ENCODE data around the gene AFG1L. TPM values are rescaled to one million over a fixed set of nuclear protein-coding genes. Genes with fewer than 3 reads are reported as not detected.

AFG1L gene
- total RNA-seq, 1 donor from 2014 or later: 2.6 TPM

DNA sequence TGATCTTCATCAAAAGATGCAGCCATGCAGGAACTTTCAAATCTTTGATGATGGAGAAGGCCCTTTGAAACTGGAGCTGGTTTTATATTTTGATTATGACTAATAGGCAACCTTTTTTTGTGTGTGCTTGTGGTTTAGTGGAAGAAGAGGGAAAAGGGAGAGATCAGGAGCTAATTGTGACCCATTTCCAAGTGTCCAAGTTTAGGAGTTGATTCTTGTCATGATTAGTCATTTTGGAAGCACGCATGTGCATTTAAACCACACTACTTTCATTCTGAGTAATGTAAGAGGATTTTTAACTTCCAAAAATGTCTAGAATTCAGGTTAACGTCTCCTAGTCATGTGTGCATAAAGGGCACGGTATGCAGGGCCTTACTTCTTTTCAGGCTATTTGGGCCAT lies 269.3 kb downstream of the AFG1L start:
- no peak for FAIRE-seq
- Histone ChIP-seq H3K27me3 (ENCODE audit: control insufficient read depth, insufficient read depth, low read length) (no peaks in the 10 kb centered on the region), H3K36me3 (ENCODE audit: control insufficient read depth, insufficient read depth, low read length) (peaks cover 16% of the 10 kb centered on the region), H3K4me3 (ENCODE audit: low read depth, low read length) (no peak overlapping the region)
- TF ChIP-seq, protein P1, sequence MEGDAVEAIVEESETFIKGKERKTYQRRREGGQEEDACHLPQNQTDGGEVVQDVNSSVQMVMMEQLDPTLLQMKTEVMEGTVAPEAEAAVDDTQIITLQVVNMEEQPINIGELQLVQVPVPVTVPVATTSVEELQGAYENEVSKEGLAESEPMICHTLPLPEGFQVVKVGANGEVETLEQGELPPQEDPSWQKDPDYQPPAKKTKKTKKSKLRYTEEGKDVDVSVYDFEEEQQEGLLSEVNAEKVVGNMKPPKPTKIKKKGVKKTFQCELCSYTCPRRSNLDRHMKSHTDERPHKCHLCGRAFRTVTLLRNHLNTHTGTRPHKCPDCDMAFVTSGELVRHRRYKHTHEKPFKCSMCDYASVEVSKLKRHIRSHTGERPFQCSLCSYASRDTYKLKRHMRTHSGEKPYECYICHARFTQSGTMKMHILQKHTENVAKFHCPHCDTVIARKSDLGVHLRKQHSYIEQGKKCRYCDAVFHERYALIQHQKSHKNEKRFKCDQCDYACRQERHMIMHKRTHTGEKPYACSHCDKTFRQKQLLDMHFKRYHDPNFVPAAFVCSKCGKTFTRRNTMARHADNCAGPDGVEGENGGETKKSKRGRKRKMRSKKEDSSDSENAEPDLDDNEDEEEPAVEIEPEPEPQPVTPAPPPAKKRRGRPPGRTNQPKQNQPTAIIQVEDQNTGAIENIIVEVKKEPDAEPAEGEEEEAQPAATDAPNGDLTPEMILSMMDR (IDR thresholded peaks at IDR 0.05; ENCODE audit: insufficient read depth, low read length, severe bottlenecking): no peak
- DNase-seq (ENCODE audit: low read depth): peak; percentile 95

DNA sequence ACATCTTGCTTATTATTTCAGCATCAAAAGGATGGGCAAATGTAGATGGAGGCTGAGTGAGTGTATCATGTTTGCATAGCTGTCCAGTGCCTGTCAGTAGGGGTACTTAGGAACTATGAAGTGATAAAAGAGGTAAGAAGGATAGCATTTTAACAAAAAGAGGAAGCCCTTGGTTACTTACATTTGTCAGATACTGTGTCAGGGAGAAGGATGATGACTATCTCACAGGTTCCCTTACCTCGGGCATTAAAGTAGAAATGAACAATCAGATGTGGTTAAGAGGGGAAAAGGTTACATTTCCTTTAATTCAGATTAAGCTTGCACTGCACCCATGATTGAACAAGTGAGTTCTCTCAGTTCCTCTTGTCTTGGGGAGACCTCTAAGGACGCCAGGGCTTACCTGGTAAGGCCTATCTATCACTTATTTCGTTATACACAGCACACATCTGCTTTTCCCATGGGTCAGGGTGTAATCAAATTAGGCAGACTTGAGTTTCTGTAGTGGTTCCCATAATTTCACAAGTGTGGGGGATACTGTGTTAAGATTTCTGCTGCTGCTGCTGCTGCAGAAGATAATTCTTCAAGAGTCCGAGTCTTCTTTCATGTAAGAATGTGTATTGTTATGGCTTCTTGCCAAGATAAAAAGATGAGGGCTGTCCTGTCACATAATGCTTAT lies 270.4 kb downstream of the AFG1L start:
- TF ChIP-seq, protein P1 (IDR thresholded peaks at IDR 0.05; ENCODE audit: insufficient read depth, low read length, severe bottlenecking): no peak
- peaks cover 19% of the 10 kb centered on the region for H3K36me3 ChIP-seq (ENCODE audit: control insufficient read depth, insufficient read depth, low read length)
- no peak overlapping the region for H3K4me3 ChIP-seq (ENCODE audit: low read depth, low read length)
- H3K27me3 ChIP-seq (ENCODE audit: control insufficient read depth, insufficient read depth, low read length): no peaks in the 10 kb centered on the region
- peak; percentile 65 for DNase-seq (ENCODE audit: low read depth)
- FAIRE-seq: no peak

DNA sequence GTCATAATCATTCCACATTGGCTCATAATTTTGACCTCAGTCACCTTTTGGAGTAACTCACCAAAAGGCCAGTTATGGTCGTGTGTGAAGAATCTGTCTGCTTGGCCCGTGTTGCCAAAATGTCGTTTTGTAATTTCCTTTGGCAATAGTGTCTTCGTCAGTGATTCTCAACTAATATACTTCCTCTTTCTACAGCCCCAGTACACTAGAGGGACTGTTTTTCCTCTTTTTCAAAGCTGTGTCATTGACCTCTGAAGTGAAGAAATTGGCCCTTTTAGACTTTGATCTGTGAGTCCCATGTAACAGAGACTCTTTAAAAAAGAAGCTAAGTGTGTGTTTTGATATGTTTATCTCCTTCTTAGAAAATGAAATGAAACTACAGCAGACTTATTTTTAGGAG lies 271.0 kb downstream of the AFG1L start:
- TF ChIP-seq, protein P1 (IDR thresholded peaks at IDR 0.05; ENCODE audit: insufficient read depth, low read length, severe bottlenecking): no peak
- Histone ChIP-seq H3K27me3 (ENCODE audit: control insufficient read depth, insufficient read depth, low read length) (no peaks in the 10 kb centered on the region), H3K4me3 (ENCODE audit: low read depth, low read length) (no peak overlapping the region), H3K36me3 (ENCODE audit: control insufficient read depth, insufficient read depth, low read length) (peaks cover 22% of the 10 kb centered on the region)
- DNase-seq (ENCODE audit: low read depth) (no peak), FAIRE-seq (no peak)

DNA sequence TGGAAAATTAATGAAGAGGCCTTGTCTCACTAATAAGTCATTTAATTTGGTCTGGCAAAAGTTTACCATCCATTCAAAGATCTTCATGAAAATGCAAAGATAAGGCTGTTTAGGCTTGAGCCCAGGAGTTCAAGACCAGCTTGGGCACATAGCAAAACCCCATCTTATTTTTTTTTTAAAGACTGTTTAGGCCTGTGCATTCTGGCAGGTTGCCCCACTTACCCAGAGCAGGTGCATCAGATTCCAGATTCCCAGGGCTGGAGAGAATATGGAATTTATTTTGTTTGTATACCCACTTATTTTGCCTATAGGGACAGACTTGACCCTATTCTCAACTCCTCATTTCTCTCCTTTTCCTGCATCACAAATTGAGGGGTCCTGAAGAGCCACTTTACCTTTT lies 271.6 kb downstream of the AFG1L start:
- H3K4me3 ChIP-seq (ENCODE audit: low read depth, low read length): no peak overlapping the region
- no peak for DNase-seq (ENCODE audit: low read depth)

DNA sequence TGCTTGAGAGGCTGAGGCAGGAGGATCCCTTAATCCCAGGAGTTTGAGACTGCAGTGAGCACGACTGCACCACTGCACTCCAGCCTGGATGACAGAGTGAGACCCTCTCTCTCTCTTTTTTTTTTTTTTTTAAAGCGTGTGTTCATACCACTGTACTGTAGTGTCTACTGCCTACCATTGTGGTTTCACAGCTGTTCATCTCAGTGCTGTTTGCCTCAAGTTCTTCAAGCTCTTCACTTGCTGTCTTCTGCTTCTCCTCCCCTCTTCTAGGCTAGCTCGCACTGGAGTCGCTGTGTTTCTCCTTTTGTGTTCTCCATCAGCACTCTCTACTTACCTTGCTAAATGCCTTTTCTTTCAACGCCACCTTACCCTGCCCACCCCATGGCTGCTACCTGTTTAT lies 273.2 kb downstream of the AFG1L start:
- DNase-seq (ENCODE audit: low read depth) (no peak), FAIRE-seq (no peak)
- H3K27me3 ChIP-seq (ENCODE audit: control insufficient read depth, insufficient read depth, low read length): no peaks in the 10 kb centered on the region
- no peak overlapping the region for H3K4me3 ChIP-seq (ENCODE audit: low read depth, low read length)
- TF ChIP-seq, protein P1 (IDR thresholded peaks at IDR 0.05; ENCODE audit: insufficient read depth, low read length, severe bottlenecking): no peak
- peaks cover 25% of the 10 kb centered on the region for H3K36me3 ChIP-seq (ENCODE audit: control insufficient read depth, insufficient read depth, low read length)

More for the DNA sequence above, 271.6 kb downstream of the AFG1L start:
- peaks cover 22% of the 10 kb centered on the region for H3K36me3 ChIP-seq (ENCODE audit: control insufficient read depth, insufficient read depth, low read length)
- TF ChIP-seq, protein P1 (IDR thresholded peaks at IDR 0.05; ENCODE audit: insufficient read depth, low read length, severe bottlenecking): no peak
- no peaks in the 10 kb centered on the region for H3K27me3 ChIP-seq (ENCODE audit: control insufficient read depth, insufficient read depth, low read length)
- no peak for FAIRE-seq
